ENCODE measurements around the gene ZBTB43.
"Not testable (repeated sequence)": the region's sequence is repeated elsewhere in the genome, so short reads cannot be mapped to it uniquely, and the experiment has no call there.

Gene ZBTB43

GRCh38 chr9:126804696-126805553 lies at the start of gene ZBTB43:
TSS of gene ZBTB43 (plus strand) at chr9:126805040. CDS start at chr9:126832510, 27,470 bp downstream.
- peak; percentile 98 for DNase-seq (ENCODE audit: low spot score)

- no peak for DNase-seq (ENCODE audit: low spot score)
Measured at GRCh38 chr9:126755317-126755875, 49.4 kb upstream of the ZBTB43 start.

- no peak for DNase-seq (ENCODE audit: low spot score)
Measured at GRCh38 chr9:126756238-126756637, 48.6 kb upstream of the ZBTB43 start.

- no peak for DNase-seq (ENCODE audit: low spot score)
Measured at GRCh38 chr9:126756876-126757415, 47.9 kb upstream of the ZBTB43 start.

GRCh38 chr9:126758916-126759585 lies 45.8 kb upstream of the ZBTB43 start:
- no peak for DNase-seq (ENCODE audit: low spot score)

- no peak for DNase-seq (ENCODE audit: low spot score)
Measured at GRCh38 chr9:126761274-126761673, 43.6 kb upstream of the ZBTB43 start.

GRCh38 chr9:126763130-126763764 lies 41.6 kb upstream of the ZBTB43 start:
- no peak for DNase-seq (ENCODE audit: low spot score)

GRCh38 chr9:126773004-126773607 lies 31.7 kb upstream of the ZBTB43 start:
- peak; percentile 39 for DNase-seq (ENCODE audit: low spot score)

GRCh38 chr9:126775926-126776325 lies 28.9 kb upstream of the ZBTB43 start:
- DNase-seq (ENCODE audit: low spot score) = no peak

GRCh38 chr9:126777733-126778132 lies 27.1 kb upstream of the ZBTB43 start:
- no peak for DNase-seq (ENCODE audit: low spot score)

- no peak for DNase-seq (ENCODE audit: low spot score)
Measured at GRCh38 chr9:126778141-126778540, 26.7 kb upstream of the ZBTB43 start.

GRCh38 chr9:126778696-126779095 lies 26.1 kb upstream of the ZBTB43 start:
- DNase-seq (ENCODE audit: low spot score) = not testable (repeated sequence)

GRCh38 chr9:126781186-126782052 lies 23.4 kb upstream of the ZBTB43 start:
- peak; percentile 82 for DNase-seq (ENCODE audit: low spot score)

GRCh38 chr9:126782053-126782388 lies 22.8 kb upstream of the ZBTB43 start:
- DNase-seq (ENCODE audit: low spot score) = no peak

GRCh38 chr9:126783949-126784348 lies 20.9 kb upstream of the ZBTB43 start:
- DNase-seq (ENCODE audit: low spot score) = no peak

GRCh38 chr9:126784401-126784800 lies 20.4 kb upstream of the ZBTB43 start:
- no peak for DNase-seq (ENCODE audit: low spot score)

GRCh38 chr9:126784841-126785240 lies 20.0 kb upstream of the ZBTB43 start:
- DNase-seq (ENCODE audit: low spot score) = not testable (repeated sequence)

GRCh38 chr9:126788046-126788445 lies 16.8 kb upstream of the ZBTB43 start:
- DNase-seq (ENCODE audit: low spot score) = no peak

- no peak for DNase-seq (ENCODE audit: low spot score)
Measured at GRCh38 chr9:126788634-126789349, 16.0 kb upstream of the ZBTB43 start.

GRCh38 chr9:126790561-126790960 lies 14.3 kb upstream of the ZBTB43 start:
- DNase-seq (ENCODE audit: low spot score) = no peak

All from AG08396 (cell line).